Measurements from ENCODE around the gene LRP3. TPM values are rescaled to one million over a fixed set of nuclear protein-coding genes. Genes with fewer than 3 reads are reported as not detected.

Gene LRP3
- total RNA-seq, 4 donors from 2014 or later = 18.3 to 29.3 (median 25.1) TPM

GRCh38 chr19:33236696-33237390 lies 42.7 kb downstream of the LRP3 start:
- Histone ChIP-seq H3K27ac (no peak overlapping the region), H3K4me1 (no peaks in the 10 kb centered on the region), H3K27me3 (no peaks in the 10 kb centered on the region), H3K36me3 (no peaks in the 10 kb centered on the region), H3K4me3 (no peak overlapping the region), H3K9me3 (no peaks in the 10 kb centered on the region)
- no peak for TF ChIP-seq POLR2A (IDR thresholded peaks at IDR 0.05)
- TF ChIP-seq CTCF (IDR thresholded peaks at IDR 0.05 in 4 of 5, conservative IDR thresholded peaks at IDR 0.05 in 1 of 5) = no peak
- intact Hi-C loops (cut with DNase I; ENCODE audit: low total_unique reads) (no loop called here), in situ Hi-C loops (cut with MboI; ENCODE audit: low sequenced_read_pairs in 4 of 4) (loop anchor here in 3 of 4 donors (5.0 to 25.0 kb wide), 3 partner anchors 92 to 525 kb away; no protein-coding TSS in a partner anchor)
- ATAC-seq (no peak), DNase-seq (no peak)

- H3K27me3 ChIP-seq = no peaks in the 10 kb centered on the region
- intact Hi-C loops (cut with DNase I; ENCODE audit: low total_unique reads) = no loop called here
Measured at GRCh38 chr19:33238481-33239149, 44.5 kb downstream of the LRP3 start.

DNA sequence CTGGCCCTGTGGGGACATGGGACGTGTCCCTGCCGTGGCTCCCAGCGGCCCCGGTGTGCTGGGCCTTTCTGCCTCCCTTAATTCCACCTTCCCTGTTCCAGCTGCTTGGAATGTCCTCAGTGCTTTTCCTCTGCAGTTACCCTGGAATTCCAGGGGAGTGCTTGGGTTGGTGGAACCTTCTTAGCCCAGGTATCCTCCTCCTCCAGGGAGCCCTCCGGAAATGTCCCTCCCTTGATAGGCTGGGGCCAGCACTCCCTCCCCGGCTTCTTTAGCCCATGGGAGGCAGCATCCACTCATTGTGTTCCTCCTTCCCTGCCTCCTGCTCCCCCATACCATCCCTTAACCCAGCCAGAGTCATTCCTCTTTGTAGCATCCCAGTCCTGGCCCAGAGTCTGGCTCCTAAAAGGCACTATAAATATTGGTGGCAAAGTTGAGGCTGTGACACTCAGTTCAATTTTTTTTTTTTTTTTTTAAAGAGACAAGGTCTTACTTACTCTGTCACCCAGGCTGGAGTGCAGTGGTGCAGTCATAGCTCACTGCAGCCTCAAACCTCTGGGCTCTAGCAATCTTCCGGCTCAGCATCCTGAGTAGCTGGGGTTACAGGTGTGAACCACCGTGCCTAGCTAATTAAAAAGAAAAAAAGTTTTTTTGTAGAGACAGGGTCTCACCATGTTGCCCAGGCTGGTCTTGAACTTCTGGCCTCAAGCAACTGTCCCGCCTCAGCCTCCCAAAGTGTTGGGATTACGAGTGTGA lies 45.3 kb downstream of the LRP3 start:
- DNase-seq (no peak), ATAC-seq (no peak)
- intact Hi-C loops (cut with DNase I; ENCODE audit: low total_unique reads) = no loop called here
- Histone ChIP-seq H3K4me1 (no peaks in the 10 kb centered on the region), H3K36me3 (no peaks in the 10 kb centered on the region), H3K9me3 (no peaks in the 10 kb centered on the region), H3K27ac (no peak overlapping the region), H3K27me3 (no peaks in the 10 kb centered on the region), H3K4me3 (no peak overlapping the region)
- in situ Hi-C loops (cut with MboI; ENCODE audit: low sequenced_read_pairs in 4 of 4) = loop anchor here in 3 of 4 donors (5.0 to 25.0 kb wide), 3 partner anchors 95 to 523 kb away; no protein-coding TSS in a partner anchor
- no peak for TF ChIP-seq POLR2A (IDR thresholded peaks at IDR 0.05)
- no peak for TF ChIP-seq CTCF (IDR thresholded peaks at IDR 0.05 in 4 of 5, conservative IDR thresholded peaks at IDR 0.05 in 1 of 5)

More at GRCh38 chr19:33238481-33239149, 44.5 kb downstream of the LRP3 start:
- ATAC-seq = no peak
- no peaks in the 10 kb centered on the region for H3K9me3 ChIP-seq
- no peak overlapping the region for H3K27ac ChIP-seq
- no peak for TF ChIP-seq POLR2A (IDR thresholded peaks at IDR 0.05)
- no peak for TF ChIP-seq CTCF (IDR thresholded peaks at IDR 0.05 in 4 of 5, conservative IDR thresholded peaks at IDR 0.05 in 1 of 5)
- no peak for DNase-seq
- no peaks in the 10 kb centered on the region for H3K4me1 ChIP-seq
- no peaks in the 10 kb centered on the region for H3K36me3 ChIP-seq
- in situ Hi-C loops (cut with MboI; ENCODE audit: low sequenced_read_pairs in 4 of 4) = loop anchor here in 3 of 4 donors (5.0 to 25.0 kb wide), 3 partner anchors 94 to 524 kb away; no protein-coding TSS in a partner anchor
- H3K4me3 ChIP-seq = no peak overlapping the region

DNA sequence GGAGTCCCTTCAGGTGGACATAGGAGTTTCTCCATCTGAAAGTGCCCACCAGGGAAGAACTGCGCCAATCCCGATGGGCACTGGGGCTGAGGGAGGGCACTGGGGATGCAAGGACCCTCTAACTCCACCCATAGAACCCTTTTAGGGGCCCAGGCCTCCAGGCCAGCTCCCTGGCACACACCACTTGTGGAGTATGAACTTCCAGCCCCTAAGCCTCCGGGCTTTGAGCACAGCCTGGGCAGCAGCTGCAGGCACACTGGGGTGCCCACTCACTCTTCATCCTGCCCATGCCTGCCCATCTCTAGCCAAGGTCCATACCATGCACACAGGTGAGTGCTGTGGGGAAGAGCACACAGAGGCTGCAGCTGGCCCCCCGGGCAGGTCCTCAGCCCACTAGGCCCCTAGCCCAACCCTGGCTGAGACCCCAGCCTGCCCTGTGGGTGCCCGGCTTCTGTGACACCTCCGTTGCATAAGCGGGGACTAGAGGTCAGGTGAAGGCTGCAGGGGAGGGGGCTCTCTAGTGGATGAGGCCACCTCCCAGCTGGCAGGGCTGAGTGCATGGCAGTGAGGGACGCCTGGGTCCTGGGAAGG lies 46.1 kb downstream of the LRP3 start:
- Histone ChIP-seq H3K4me1 (no peaks in the 10 kb centered on the region), H3K36me3 (no peaks in the 10 kb centered on the region), H3K27ac (no peak overlapping the region), H3K9me3 (no peaks in the 10 kb centered on the region), H3K4me3 (no peak overlapping the region), H3K27me3 (no peaks in the 10 kb centered on the region)
- ATAC-seq (no peak), DNase-seq (no peak)
- intact Hi-C loops (cut with DNase I; ENCODE audit: low total_unique reads) (loop anchor here (5.0 kb wide), 2 partner anchors 62 to 532 kb away; partner anchors contain the start of gene CEBPA), in situ Hi-C loops (cut with MboI; ENCODE audit: low sequenced_read_pairs in 4 of 4) (loop anchor here in 3 of 4 donors (25.0 kb wide), 1 partner anchor 522 kb away; no protein-coding TSS in a partner anchor)
- TF ChIP-seq CTCF (IDR thresholded peaks at IDR 0.05 in 4 of 5, conservative IDR thresholded peaks at IDR 0.05 in 1 of 5) (no peak), POLR2A (IDR thresholded peaks at IDR 0.05) (no peak)
